Embryonic facial prominence (tissue), 1 donor: Measurements from ENCODE around the gene RGS6.

Experiments
- DNase-seq: peaks from one replicate; pipeline ENCODE4 v3.0.0-alpha.2; 2016; ENCODE audit errors: extremely low spot score

Gene RGS6

GRCh38 chr14:72311116-72311515 lies 378.9 kb downstream of the RGS6 start:
- DNase-seq: no peak

GRCh38 chr14:72311516-72311915 lies 379.3 kb downstream of the RGS6 start:
- DNase-seq: no peak

- DNase-seq: no peak
Measured at GRCh38 chr14:72314808-72315435, 382.7 kb downstream of the RGS6 start.

GRCh38 chr14:72315714-72316113 lies 383.5 kb downstream of the RGS6 start:
- DNase-seq: no peak

- no peak for DNase-seq
Measured at GRCh38 chr14:72318648-72319047, 386.4 kb downstream of the RGS6 start.

GRCh38 chr14:72332046-72332445 lies 399.8 kb downstream of the RGS6 start:
- DNase-seq: no peak

- no peak for DNase-seq
Measured at GRCh38 chr14:72332871-72333270, 400.6 kb downstream of the RGS6 start.

GRCh38 chr14:72333357-72333756 lies 401.1 kb downstream of the RGS6 start:
- no peak for DNase-seq

GRCh38 chr14:72336311-72336980 lies 404.2 kb downstream of the RGS6 start:
- no peak for DNase-seq

GRCh38 chr14:72341237-72341636 lies 409.0 kb downstream of the RGS6 start:
- DNase-seq: no peak

- DNase-seq: no peak
Measured at GRCh38 chr14:72341686-72342085, 409.5 kb downstream of the RGS6 start.

- no peak for DNase-seq
Measured at GRCh38 chr14:72347118-72347517, 414.9 kb downstream of the RGS6 start.

GRCh38 chr14:72350215-72350614 lies 418.0 kb downstream of the RGS6 start:
- no peak for DNase-seq

GRCh38 chr14:72352012-72352411 lies 419.8 kb downstream of the RGS6 start:
- no peak for DNase-seq

- no peak for DNase-seq
Measured at GRCh38 chr14:72366619-72367018, 434.4 kb downstream of the RGS6 start.

- DNase-seq: no peak
Measured at GRCh38 chr14:72369106-72369505, 436.9 kb downstream of the RGS6 start.

GRCh38 chr14:72377016-72377415 lies 444.8 kb downstream of the RGS6 start:
- no peak for DNase-seq

- no peak for DNase-seq
Measured at GRCh38 chr14:72380456-72380855, 448.2 kb downstream of the RGS6 start.

- DNase-seq: no peak
Measured at GRCh38 chr14:72383865-72384264, 451.6 kb downstream of the RGS6 start.

GRCh38 chr14:72387726-72388125 lies 455.5 kb downstream of the RGS6 start:
- no peak for DNase-seq

- no peak for DNase-seq
Measured at GRCh38 chr14:72389200-72389599, 457.0 kb downstream of the RGS6 start.

GRCh38 chr14:72401101-72401625 lies 468.9 kb downstream of the RGS6 start:
- DNase-seq: no peak

- DNase-seq: no peak
Measured at GRCh38 chr14:72401632-72402376, 469.6 kb downstream of the RGS6 start.
